K562 (cell line): ENCODE data around the gene MDK. TPM values are rescaled to one million over a fixed set of nuclear protein-coding genes. Genes with fewer than 3 reads are reported as not detected.

Source experiments
- ATAC-seq: fragments of 200-7000 bp; cut with Tn5 transposase; 3 replicates; pipeline ENCODE4 v1.9.1; 2020; ENCODE audit warnings: moderate library complexity
- BruUV-seq: library from RNA; stranded (reverse); fragments of 400-500 nt; replicated peaks from 2 replicates; lab custom pipeline; 2021; lab: Mats Ljungman, UMichigan
- CTCF ChIA-PET: fragments of 300-600 bp; formaldehyde crosslinking; extraction: SDS; loops from one replicate; lab custom pipeline; 2021; ENCODE audit warnings: low intra/inter-chr PET ratio; lab: Yijun Ruan, JAX
- POLR2A ChIA-PET: fragments of 300-600, 350-650 bp; sonication (Branson Sonifier 250); formaldehyde crosslinking; extraction: SDS; loops from one replicate; lab custom pipeline; 2021; ENCODE audit warnings: antibody characterized with exemption, inconsistent platforms; lab: Yijun Ruan, JAX
- DNase-seq, 4 experiments: peaks; one replicate each; pipeline versions ENCODE4 v3.0.0 to v3.0.0-alpha.2; 2011 to 2018; ENCODE audit warnings: low spot score in 3 of 4, mixed read lengths in 3 of 4; ENCODE audit errors: extremely low read depth in 1 of 4
- FAIRE-seq: peaks from 2 replicates; lab custom pipeline; 2011; peaks lifted over from hg19 to GRCh38; lab: Jason Lieb, UNC
- H2AFZ ChIP-seq: 2 replicates; pipeline ENCODE4 v1.6.0; 2011; ENCODE audit warnings: low read depth, low read length, control low read depth, inconsistent platforms
- H3K27ac ChIP-seq: fragments of 200-600 bp; 3 replicates; pipeline ENCODE4 v1.8.0; 2011; ENCODE audit warnings: low read depth, mild to moderate bottlenecking, control low read depth, inconsistent platforms, low read length, moderate library complexity, mixed read lengths; ENCODE audit errors: extremely low read depth
- H3K27me3 ChIP-seq, 2 experiments: fragments of 300-600 bp in 1 of 2; 2 replicates in 1 of 2; 3 replicates in 1 of 2; pipeline versions ENCODE4 v1.6.0 to v1.8.0; 2011; ENCODE audit warnings: inconsistent platforms in 2 of 2, low read length in 2 of 2, mild to moderate bottlenecking in 1 of 2, mixed read lengths in 1 of 2, moderate library complexity in 1 of 2; ENCODE audit not compliant: control insufficient read depth in 2 of 2, insufficient read depth in 2 of 2
- H3K36me3 ChIP-seq: fragments of 300-600 bp; 3 replicates; pipeline ENCODE4 v1.8.0; 2011; ENCODE audit warnings: mild to moderate bottlenecking, low read length, inconsistent platforms; ENCODE audit not compliant: control insufficient read depth, insufficient read depth
- H3K4me1 ChIP-seq, 2 experiments: fragments of 200-600 bp in 1 of 2; replicated peaks in 1 of 2; 2 replicates in 1 of 2; 3 replicates in 1 of 2; pipeline versions ENCODE4 v1.5.1 to v1.8.0; 2011; ENCODE audit warnings: inconsistent platforms in 2 of 2, low read length in 2 of 2, mild to moderate bottlenecking in 1 of 2, mixed read lengths in 1 of 2, moderate library complexity in 1 of 2; ENCODE audit not compliant: control insufficient read depth in 2 of 2, insufficient read depth in 2 of 2
- H3K4me2 ChIP-seq: 2 replicates; pipeline ENCODE4 v1.6.1; 2011; ENCODE audit warnings: low read length, control low read depth, inconsistent platforms, mixed read lengths; ENCODE audit not compliant: insufficient read depth
- H3K4me3 ChIP-seq: fragments of 200-600 bp; sonication (generic), shearing (Covaris generic); 2 replicates; pipeline ENCODE4 v1.5.1; 2016; ENCODE audit warnings: control low read depth, inconsistent platforms
- H3K79me2 ChIP-seq: fragments of 200-600 bp; 3 replicates; pipeline ENCODE4 v1.8.0; 2011; ENCODE audit warnings: low read length, inconsistent platforms; ENCODE audit not compliant: control insufficient read depth, insufficient read depth
- H3K9ac ChIP-seq, 2 experiments: 2 replicates each; pipeline versions ENCODE4 v1.6.0 to v1.6.1; 2011; ENCODE audit warnings: low read depth in 2 of 2, low read length in 2 of 2, control low read depth in 1 of 2, inconsistent platforms in 1 of 2, mild to moderate bottlenecking in 1 of 2, mixed read lengths in 1 of 2; ENCODE audit not compliant: insufficient read depth in 1 of 2
- H3K9me1 ChIP-seq: one replicate; pipeline ENCODE4 v1.6.0; 2011; ENCODE audit warnings: inconsistent platforms, mild to moderate bottlenecking, low read length, moderate library complexity; ENCODE audit not compliant: control insufficient read depth, insufficient read depth
- H3K9me3 ChIP-seq: replicated peaks from 2 replicates; pipeline ENCODE4 v1.5.1; 2011; ENCODE audit warnings: low read depth, low read length, inconsistent platforms; ENCODE audit not compliant: control insufficient read depth, insufficient read depth
- H4K20me1 ChIP-seq: replicated peaks from 2 replicates; pipeline ENCODE4 v1.6.1; 2011; ENCODE audit warnings: low read length, inconsistent platforms, mixed read lengths; ENCODE audit not compliant: control insufficient read depth, insufficient read depth
- AFF4 ChIP-seq: sonication (generic); formaldehyde crosslinking; IDR thresholded peaks from 2 replicates; pipeline ENCODE4 v1.8.0; 2023; ENCODE audit warnings: mild to moderate bottlenecking, missing genetic modification reagents
- BRF2 ChIP-seq: IDR thresholded peaks from 3 replicates; pipeline ENCODE4 v1.6.1; 2011; ENCODE audit warnings: borderline replicate concordance, mild to moderate bottlenecking; ENCODE audit not compliant: insufficient read length, insufficient read depth
- CGGBP1 ChIP-seq: fragments of 250-450 bp; sonication (Bioruptor Pico); IDR thresholded peaks from 2 replicates; pipeline ENCODE4 v1.9.0; 2021; ENCODE audit warnings: mild to moderate bottlenecking
- IRF9 ChIP-seq: fragments of 450-650 bp; IDR thresholded peaks from 2 replicates; pipeline ENCODE4 v1.6.1; 2016; ENCODE audit warnings: missing biosample characterization, missing genetic modification characterization
- NBN ChIP-seq: fragments of 450-650 bp; IDR thresholded peaks from 2 replicates; pipeline ENCODE4 v1.6.1; 2016; ENCODE audit warnings: low read depth, mild to moderate bottlenecking
- RBM14 ChIP-seq: fragments of 200-400 bp; formaldehyde crosslinking; IDR thresholded peaks from 2 replicates; pipeline ENCODE4 v1.6.1; 2018; ENCODE audit warnings: low read depth, mild to moderate bottlenecking, low read length, moderate library complexity, borderline replicate concordance; ENCODE audit not compliant: insufficient read depth
- SMAD2 ChIP-seq: fragments of 150-350 bp; IDR thresholded peaks from 2 replicates; pipeline ENCODE4 v1.6.1; 2014; ENCODE audit warnings: low read depth, mild to moderate bottlenecking, low read length
- SREBF1 ChIP-seq: fragments of 150-350 bp; IDR thresholded peaks from 2 replicates; pipeline ENCODE4 v1.6.1; 2014; ENCODE audit warnings: antibody characterized with exemption, low read depth, low read length, borderline replicate concordance
- ZBTB17 ChIP-seq: fragments of 450-650 bp; formaldehyde crosslinking; IDR thresholded peaks from 2 replicates; pipeline ENCODE4 v1.4.0; 2020; ENCODE audit warnings: mild to moderate bottlenecking
- ZNF277 ChIP-seq: fragments of 250-450 bp; sonication (Bioruptor Pico); IDR thresholded peaks from 2 replicates; pipeline ENCODE4 v1.8.0; 2022; ENCODE audit warnings: inconsistent platforms, mild to moderate bottlenecking, moderate library complexity, borderline replicate concordance
- ZNF384 ChIP-seq: IDR thresholded peaks from 2 replicates; pipeline ENCODE4 v1.6.1; 2012; ENCODE audit warnings: low read depth, low read length, improper control_type of control experiment
- WGBS: fragments of 100-300 bp; shearing (Covaris generic); methylation state at CpG from one replicate; pipeline ENCODE4 v1.1.6; 2016; ENCODE audit warnings: low coverage, mixed read lengths; ENCODE audit not compliant: insufficient coverage; ENCODE audit errors: missing lambda C conversion rate; 5-methylcytosine and 5-hydroxymethylcytosine counted together
- in situ Hi-C: fragments of 300-500 bp; cut with MboI; formaldehyde crosslinking; loops from 4 replicates; pipeline ENCODE4 v1.15.0; 2018; ENCODE audit warnings: inconsistent platforms, mixed read lengths
- intact Hi-C: fragments of 100-400 bp; cut with micrococcal nuclease; formaldehyde crosslinking; loops from 2 replicates; pipeline ENCODE4 v1.14.2; 2022
- polyA plus RNA-seq, 8 experiments: library from polyadenylated mRNA; depleted of rRNA in 4 of 8; stranded (reverse) in 5 of 8; unstranded in 3 of 8; fragments of >200 nt; fragmentation: Nextera tagmentation in 2 of 8; fragmentation: Illumina TruSeq in 1 of 8; extraction: Ambion mirVana in 2 of 8; extraction: Trizol in 1 of 8; gene quantifications; 2 replicates each; pipeline versions ENCODE4 v1.2.1 to v1.2.3, GENCODE V29; 2011 to 2014; ENCODE audit warnings: inconsistent platforms in 1 of 8, missing spikeins in 1 of 8
- total RNA-seq, 7 experiments: library from RNA; depleted of rRNA in 6 of 7; stranded (reverse); fragments of >200 nt in 6 of 7; fragmentation: Illumina TruSeq in 2 of 7; extraction: Trizol in 2 of 7; gene quantifications; 2 replicates each; pipeline versions ENCODE4 v1.2.1 to v1.2.3, GENCODE V29; 2011 to 2021; ENCODE audit warnings: low replicate concordance in 1 of 7

Gene MDK
- total and polyA plus RNA-seq, 9 of the 15 experiments (the other 6 are each of a cell fraction or from before 2014, with no cell fraction given), result 20.7 to 700 (median 350) TPM

GRCh38 chr11:46336563-46337180 lies 44.8 kb upstream of the MDK start:
- in situ Hi-C loops, result no loop called here
- no peak for TF ChIP-seq AFF4 (CRISPR knock-in tag)
- no peak for TF ChIP-seq ZNF277 (CRISPR knock-in tag)
- TF ChIP-seq ZNF384, result no peak
- TF ChIP-seq SMAD2, result no peak
- TF ChIP-seq NBN, result no peak; the same call in 1 of the 2 replicates
- TF ChIP-seq RBM14, result no peak
- TF ChIP-seq BRF2, result no peak
- no peak for TF ChIP-seq CGGBP1 (CRISPR knock-in tag)
- peak; percentile 40; the same call in 1 of the 2 replicates for TF ChIP-seq IRF9
- no peak for TF ChIP-seq SREBF1
- no peak for TF ChIP-seq ZBTB17 (CRISPR knock-in tag)

More at GRCh38 chr11:46336563-46337180, 44.8 kb upstream of the MDK start:
- ChIA-PET CTCF (no interaction called here), POLR2A (interaction anchor here (0.6 to 1.1 kb wide), 2 partner anchors 17 to 88 kb away, joined by 3 read pairs; no protein-coding TSS in a partner anchor)
- WGBS, result 1% methylated on average over 12 of the region's 12 CpGs
- Histone ChIP-seq H3K4me2 (no peak overlapping the region), H4K20me1 (0 out of 2 replicates have a peak, but pooled peaks cover 3% of the 10 kb centered on the region), H3K27ac (no peak overlapping the region), H3K9ac (peak overlapping the region in 1 of 2 experiments; percentile 42; a peak in 1 of 4 replicates), H3K79me2 (no peaks in the 10 kb centered on the region), H3K9me1 (no peaks in the 10 kb centered on the region), H3K4me3 (no peak overlapping the region), H2AFZ (no peak overlapping the region), H3K9me3 (no peaks in the 10 kb centered on the region), H3K36me3 (no peaks in the 10 kb centered on the region), H3K27me3 (peaks cover 18 to 54% of the 10 kb centered on the region in 2 experiments; a peak in 4 of 5 replicates), H3K4me1 (peaks cover 16 to 39% of the 10 kb centered on the region in 2 experiments)
- peak; percentile 89 for FAIRE-seq
- BruUV-seq, result no TSS peak
- peak; percentile 69 for ATAC-seq
- peak; percentile 37 to 80 (median 70) for DNase-seq
- intact Hi-C loops, result no loop called here
